ENCODE measurements around the gene ADARB2.

DNA sequence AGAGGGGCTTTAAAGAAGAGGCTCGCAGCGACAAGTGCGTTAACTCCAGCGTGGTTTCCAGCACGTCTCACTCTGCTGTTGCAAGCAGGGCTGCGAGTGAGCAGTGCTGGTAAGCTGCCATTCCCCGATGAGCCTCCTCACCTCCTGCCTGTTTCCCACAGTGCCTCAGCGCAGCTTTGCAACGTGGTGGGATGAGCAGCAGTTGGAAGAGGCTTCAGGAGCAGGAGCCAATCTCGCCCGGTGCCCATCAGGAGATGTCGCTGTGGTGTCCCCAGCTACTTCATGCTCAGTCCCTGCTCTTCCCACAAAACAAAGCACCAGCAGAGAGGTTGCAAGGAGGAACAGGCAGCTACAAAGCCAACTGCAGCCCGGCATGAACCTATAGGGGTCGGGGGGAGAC is 2.4 kb upstream of the ADARB2 start:
- TF ChIP-seq POU2F2 (IDR thresholded peaks at IDR 0.05; ENCODE audit: low read depth, low read length) (no peak), TAF1 (IDR thresholded peaks at IDR 0.05; ENCODE audit: low read depth, low read length) (no peak), POLR2A (IDR thresholded peaks at IDR 0.05; ENCODE audit: low read depth, low read length) (no peak), SPI1 (IDR thresholded peaks at IDR 0.05; ENCODE audit: low read depth, low read length) (no peak), POLR2AphosphoS5 (IDR thresholded peaks at IDR 0.05; ENCODE audit: low read depth, low read length) (no peak)
